ENCODE results near the gene TEX9. TPM values are rescaled to one million over a fixed set of nuclear protein-coding genes. Genes with fewer than 3 reads are reported as not detected.
"Not testable (repeated sequence)": the region's sequence is repeated elsewhere in the genome, so short reads cannot be mapped to it uniquely, and the experiment has no call there.

The TEX9 gene
- total RNA-seq, result 1 to 10 TPM; 1.1 to 1.5 TPM
- long read RNA-seq, result 0 reads

DNA sequence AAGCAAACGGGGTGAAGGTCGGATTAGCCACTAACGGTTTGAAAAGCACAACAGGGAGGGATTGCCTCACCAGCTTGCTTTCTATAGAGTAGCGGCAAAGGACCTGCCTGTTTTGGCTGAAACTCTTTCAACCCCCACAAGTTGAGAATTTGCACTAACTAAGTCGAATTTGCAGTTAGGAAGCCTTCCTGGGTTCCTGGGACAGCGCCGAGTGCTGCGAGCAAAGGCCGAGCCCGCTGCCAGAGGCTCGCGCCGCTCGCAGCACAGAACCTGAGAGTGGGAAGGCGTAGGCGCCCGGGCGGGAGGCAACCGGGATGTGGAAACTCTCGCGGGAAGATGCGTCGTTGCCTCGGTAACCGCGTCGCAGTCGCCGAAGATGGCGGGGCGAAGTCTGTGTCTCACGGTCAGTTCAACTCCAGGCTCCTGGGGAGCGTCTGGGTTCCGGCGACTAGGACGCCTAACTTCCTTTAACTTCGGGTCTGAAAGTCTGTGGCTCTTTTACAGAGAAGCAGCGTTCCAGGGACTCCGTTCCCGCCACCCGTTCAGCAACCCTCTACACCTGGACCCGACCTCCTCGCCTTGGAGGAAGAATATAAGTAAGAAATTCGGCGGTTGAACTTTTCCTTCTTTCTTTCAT, at the start of gene TEX9:
Gene TEX9 (plus strand): TSS at position 352 of the 637 bp plus-strand sequence. CDS start 25 bp downstream, at position 377.
- ATAC-seq, result peak; percentile 99 to 100
- intact Hi-C loops (cut with DNase I), result no loop called here

DNA sequence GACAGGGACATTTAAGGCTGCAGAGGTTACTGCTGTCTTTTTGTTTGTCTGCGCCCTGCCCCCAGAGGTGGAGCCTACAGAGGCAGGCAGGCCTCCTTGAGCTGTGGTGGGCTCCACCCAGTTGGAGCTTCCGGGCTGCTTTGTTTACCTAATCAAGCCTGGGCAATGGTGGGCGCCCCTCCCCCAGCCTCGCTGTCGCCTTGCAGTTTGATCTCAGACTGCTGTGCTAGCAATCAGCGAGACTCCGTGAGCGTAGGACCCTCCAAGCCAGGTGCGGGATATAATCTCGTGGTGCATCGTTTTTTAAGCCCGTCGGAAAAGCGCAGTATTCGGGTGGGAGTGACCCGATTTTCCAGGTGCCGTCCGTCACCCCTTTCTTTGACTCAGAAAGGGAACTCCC, 48.7 kb upstream of the TEX9 start:
- intact Hi-C loops (cut with DNase I); ATAC-seq; DNase-seq: not testable (repeated sequence)

More for the DNA sequence above, at the start of gene TEX9:
- DNase-seq, result peak; percentile 88

DNA sequence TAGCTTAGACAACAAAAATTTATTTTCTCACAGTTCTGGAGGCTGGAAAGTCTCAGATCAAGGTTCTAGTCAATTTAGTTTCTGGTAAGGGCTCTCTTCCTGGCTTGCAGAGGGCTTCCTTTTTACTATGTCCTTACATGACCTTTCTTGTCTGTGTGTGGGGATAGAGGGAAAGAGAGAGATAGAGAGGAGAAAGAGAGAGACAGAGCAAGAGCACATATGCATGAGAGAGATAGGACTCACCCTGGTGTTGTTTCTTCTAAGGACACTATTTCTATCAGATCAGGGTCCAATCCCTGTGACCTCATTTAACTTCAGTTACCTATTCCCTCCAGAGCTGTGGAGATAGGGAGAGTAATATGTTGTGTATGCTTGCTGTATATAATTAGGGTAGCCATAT, 44.9 kb upstream of the TEX9 start:
- ATAC-seq (no peak), DNase-seq (no peak)
- intact Hi-C loops (cut with DNase I), result no loop called here

DNA sequence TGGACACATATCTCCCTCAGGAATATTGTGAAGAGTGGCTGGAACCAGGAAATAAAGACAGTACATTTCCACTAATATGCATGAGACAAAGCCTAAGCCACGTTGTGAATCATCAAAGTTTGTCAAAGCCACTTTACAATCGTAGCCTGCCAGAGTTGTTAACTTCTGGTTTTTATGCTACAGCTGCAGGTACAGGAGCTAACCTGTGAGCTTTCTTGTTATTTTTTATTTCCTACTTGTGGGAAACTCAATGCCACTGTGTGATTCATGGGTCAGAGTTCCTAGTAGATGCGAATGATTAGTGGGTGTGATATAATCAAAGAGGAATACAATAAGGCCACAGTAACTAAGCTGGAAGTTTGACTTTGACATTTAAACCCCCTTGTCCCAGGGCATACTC, 44.4 kb upstream of the TEX9 start:
- ATAC-seq (no peak), DNase-seq (no peak)
- intact Hi-C loops (cut with DNase I), result no loop called here

DNA sequence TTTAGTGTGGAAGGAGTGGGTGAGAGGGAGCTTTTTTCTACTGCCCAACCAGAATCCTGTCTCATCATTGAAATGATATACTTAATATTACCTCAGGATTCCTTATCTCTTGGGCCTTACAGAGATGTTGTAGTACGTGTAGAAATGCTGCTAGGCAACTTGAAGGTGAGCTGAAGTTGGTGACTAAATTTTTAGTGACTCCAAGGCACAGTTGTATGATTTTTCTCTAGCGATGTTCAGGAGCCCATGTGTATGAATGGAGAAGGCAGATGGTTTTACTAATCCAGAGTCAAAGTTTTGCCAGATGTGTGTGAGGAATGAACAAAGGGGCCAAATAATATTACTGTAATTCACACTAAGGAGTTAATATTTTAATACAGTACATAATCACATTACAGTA, 42.8 kb upstream of the TEX9 start:
- DNase-seq (no peak), ATAC-seq (no peak)
- intact Hi-C loops (cut with DNase I), result no loop called here

DNA sequence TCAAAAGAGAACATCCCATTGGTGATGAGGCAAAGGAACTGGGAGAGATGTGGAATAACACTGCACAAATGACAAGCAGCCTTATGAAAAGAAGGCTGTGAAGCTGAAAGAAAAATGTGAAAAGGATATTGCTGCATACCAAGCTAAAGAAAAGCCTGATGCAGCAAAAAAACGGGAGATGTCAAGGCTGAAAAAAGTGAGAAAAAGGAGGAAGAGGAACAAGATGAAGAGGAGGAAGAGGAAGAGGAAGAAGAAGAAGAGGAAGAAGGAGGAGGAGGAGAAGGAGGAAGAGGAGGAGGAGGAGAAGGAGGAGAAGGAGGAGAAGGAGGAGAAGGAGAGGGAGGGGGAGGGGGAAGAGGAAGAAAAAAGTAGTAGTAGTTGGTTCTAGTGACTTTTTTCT, 41.8 kb upstream of the TEX9 start:
- ATAC-seq, result no peak
- intact Hi-C loops (cut with DNase I), result no loop called here
- no peak for DNase-seq

DNA sequence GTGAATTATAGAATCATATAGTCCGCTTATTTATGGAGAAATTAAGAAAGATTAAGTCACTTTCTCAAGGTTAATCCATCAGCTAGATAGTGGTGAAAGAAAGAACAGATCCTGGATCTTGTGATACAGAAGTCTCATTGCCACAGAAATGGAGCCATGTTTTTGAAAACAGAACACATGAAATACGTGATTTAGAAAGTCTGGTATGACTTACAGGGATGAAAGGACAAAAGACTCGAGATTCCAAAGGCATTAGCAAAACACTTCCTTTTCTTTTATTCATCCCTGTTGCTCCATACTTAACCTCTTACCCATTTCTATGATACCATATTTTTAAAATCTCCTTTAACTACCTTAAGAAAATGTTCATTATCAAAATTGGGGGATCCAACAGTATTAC, 40.0 kb upstream of the TEX9 start:
- intact Hi-C loops (cut with DNase I), result no loop called here
- DNase-seq, result no peak
- ATAC-seq, result no peak

DNA sequence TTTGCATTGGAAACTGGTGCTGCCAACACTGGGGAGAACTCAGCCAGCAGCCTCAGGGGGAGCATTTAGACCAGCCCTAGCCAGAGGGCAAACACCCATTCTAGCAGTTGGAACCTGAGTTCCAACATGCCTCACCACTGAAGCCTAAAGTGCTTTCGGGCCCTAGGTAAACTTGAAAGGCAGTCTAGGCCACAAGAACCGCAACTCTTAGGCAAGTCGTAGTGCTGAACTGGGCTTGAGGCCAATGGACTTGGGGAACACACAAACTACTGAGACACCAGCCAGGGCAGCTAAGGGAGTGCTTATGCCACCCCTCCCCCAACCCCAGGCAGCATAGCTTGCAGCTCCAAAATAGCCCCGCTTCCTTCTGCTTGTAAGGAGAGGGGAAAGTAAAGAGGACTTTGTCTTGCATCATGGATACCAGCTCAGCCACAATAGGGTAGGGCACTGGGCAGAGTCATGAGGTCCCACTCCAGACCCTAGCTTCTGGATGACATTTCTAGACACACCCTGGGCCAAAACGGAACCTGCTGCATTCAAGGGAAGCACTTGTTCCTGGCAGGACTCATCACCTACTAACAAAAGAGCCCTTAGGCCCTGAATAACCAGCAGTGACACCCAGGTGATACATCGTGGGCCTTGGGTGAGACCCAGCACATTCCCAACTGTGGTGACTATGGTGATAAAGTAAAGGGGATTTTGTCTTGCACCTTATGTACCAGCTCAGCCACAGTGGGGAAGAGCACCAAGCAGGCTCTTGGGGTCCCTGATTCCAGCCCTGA, 37.3 kb upstream of the TEX9 start:
- DNase-seq, result peak; percentile 14

DNA sequence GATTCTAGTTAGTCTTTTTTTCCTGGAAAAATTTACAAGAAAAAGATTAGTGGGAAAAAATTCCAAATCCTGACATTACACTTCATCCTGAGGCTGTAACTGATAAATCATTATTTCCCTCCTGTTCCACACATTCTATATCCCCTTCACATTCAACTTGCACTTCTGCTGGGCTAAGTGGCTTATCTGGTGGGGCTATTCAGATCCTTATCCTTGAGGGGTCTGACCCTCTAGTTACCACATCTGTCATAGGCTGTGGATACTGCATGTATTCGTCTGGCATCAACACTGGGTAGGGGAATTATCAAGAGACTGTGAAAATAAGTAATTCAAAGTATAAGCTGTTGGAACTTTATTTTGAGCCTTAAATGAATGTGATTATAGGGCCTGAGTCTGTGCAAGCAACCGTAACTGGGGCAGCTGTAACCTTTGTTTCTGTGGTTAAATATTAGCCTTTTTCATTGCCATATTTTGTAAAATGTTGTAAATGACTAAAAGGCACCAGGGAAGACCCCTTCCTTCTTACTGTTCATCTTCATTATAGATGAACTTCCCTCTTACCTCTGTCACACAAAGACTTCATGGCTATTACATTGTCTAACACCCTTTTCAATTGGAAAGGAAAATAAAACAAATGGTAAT, 28.0 kb upstream of the TEX9 start:
- no peak for DNase-seq
- intact Hi-C loops (cut with DNase I), result no loop called here
- ATAC-seq, result no peak

More for the DNA sequence above, 37.3 kb upstream of the TEX9 start:
- intact Hi-C loops (cut with DNase I), result no loop called here
- ATAC-seq, result no peak

DNA sequence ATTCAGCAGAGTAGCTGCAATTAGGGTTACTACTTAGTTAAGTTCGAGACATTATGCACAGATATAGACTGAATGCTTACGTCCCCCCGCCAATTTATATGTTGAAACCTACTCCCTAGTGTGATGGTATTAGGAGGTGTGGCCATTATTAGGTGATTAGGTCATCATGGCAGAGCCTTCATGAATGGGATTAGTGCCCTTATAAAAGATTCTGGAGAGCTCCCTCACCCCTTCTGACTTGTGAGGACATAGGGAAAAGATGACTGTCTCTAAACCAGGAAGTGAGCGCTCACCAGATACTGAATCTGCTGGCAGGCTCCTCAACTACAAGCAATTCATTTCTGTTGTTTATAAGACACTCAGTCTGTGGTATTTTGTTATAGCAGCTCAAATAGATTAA, 25.6 kb upstream of the TEX9 start:
- no peak for ATAC-seq
- no peak for DNase-seq
- intact Hi-C loops (cut with DNase I), result no loop called here

DNA sequence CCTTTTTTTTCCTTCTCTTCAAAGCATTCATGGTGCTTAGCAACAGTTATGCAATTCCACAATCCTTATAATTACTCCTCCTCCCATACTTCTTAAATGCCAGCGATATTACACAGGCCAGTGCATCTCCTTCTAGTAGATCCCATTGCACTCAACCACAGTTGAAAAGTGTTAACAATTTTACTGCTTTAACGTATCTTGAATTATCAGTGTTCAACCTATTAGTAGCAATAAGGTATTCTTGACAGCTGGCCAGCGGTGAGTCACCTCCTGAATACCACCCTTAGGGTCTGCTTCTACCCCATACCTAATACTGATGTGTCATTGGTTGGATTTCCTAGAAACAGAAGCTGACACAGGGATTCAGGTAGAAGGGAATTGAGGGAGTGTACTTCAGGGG, 24.0 kb upstream of the TEX9 start:
- intact Hi-C loops (cut with DNase I), result no loop called here
- DNase-seq, result no peak
- no peak for ATAC-seq

DNA sequence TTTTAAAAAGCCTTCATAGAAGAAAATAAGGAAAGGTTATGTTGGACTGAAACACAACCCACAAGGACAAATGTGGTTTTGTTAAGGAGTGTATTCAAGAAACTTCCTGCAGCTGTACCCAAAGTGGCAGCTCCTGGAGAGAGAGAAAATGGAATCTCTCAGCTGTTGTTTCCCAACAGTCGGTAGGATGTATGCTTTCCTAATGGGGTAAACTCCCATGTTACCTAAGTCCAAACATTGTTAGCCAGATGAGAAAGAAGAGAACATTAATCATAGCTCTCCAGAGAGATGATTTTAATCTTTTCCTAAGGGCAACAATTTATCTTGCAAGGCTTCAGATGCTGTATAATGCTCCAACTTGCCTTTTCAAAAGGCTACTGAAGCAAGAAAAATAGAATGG, 22.6 kb upstream of the TEX9 start:
- no peak for DNase-seq

DNA sequence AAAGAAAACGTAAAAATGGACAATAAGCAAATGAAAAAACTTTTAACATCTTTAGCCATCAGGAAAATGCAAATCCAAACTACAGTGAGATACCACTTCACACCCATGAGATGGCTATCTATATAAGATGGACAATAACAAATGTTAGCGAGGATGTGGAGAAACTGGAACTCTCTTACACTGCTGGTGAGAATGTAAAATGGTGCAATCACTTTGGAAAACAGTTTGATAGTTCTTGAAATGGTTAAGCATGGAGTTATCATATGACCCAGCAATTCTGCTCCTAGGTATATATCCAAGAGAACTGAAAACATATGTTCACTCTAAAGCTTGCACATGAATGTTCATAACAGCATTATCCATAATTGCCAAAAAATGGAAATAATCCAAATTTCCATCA, 21.3 kb upstream of the TEX9 start:
- intact Hi-C loops (cut with DNase I), result no loop called here
- ATAC-seq, result no peak
- no peak for DNase-seq

More for the DNA sequence above, 22.6 kb upstream of the TEX9 start:
- ATAC-seq, result no peak
- intact Hi-C loops (cut with DNase I), result no loop called here

DNA sequence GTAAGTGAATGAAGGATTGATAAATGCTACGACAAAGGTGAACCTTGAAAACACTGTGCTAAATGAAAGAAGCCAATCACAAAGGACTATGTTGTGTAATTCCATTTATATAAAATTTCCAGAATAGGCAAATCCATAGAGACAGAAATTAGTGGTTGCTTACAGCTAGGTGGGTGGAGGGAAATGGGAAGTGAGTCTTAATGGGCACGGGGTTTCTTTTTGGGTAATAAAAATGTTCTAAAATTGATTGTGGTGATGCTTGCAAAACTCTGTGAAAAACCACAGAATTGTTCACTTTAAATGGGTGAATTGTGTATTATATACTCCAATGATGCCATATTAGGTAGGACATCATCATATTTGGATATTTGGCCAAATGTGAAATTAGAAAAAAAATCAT, 20.9 kb upstream of the TEX9 start:
- ATAC-seq, result no peak
- intact Hi-C loops (cut with DNase I), result no loop called here
- DNase-seq, result no peak

DNA sequence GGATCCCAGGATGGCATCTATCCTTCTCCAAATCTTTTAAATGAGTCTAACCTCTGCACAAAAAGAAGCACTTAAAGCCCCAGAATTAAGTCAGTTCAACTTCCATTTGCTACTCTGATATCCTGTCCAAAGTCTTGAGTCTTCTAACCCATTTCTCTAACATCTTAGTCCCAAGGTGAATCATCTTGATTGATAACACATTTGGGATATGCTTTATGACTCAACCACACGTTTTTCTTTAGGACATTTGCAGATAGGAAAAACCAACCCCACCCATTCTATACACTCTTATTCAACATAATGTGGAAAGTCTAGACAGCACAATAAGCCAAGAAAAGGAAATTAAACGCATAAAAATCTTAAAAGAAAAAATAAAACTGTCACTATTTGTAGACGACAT, 18.8 kb upstream of the TEX9 start:
- intact Hi-C loops (cut with DNase I), result no loop called here
- DNase-seq (no peak), ATAC-seq (no peak)

DNA sequence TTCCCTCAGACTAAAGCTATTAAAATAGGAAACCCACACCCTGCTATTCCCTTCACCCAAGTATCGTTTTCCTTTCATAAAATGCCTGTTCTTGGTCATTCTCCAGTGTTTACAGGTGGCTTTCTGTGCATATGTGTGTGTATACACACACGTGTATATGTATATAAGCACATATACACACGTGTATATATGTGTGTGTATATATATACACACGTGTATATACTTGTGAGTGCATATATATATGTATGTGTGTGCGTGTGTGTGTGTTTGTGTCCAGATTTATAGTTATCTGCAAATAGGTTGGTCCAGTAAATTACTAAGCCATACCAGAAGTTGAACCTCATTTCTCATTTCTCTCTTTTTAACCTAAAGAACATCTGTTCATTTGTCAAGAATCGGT, 15.7 kb upstream of the TEX9 start:
- intact Hi-C loops (cut with DNase I), result no loop called here
- ATAC-seq, result no peak
- no peak for DNase-seq

DNA sequence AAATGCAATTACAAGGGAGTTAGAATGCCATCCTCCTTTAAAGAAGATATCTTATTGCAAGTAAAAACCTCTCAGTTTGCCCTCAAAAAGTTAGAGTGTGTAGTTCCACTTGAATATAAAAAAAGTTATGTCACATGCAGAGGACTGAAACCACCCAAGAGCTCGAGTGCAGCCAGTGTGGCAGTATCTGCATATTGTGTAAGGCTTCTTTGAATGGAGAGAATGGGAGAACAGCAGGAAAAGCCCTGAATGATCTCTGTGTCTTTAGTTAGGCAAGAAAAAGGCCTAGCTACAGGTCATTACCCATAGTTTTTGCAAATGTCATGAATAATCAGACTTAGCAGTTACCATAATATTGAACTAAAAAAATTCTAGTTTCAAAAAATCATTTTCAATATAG, 13.9 kb upstream of the TEX9 start:
- intact Hi-C loops (cut with DNase I), result no loop called here
- ATAC-seq, result no peak
- DNase-seq, result no peak

DNA sequence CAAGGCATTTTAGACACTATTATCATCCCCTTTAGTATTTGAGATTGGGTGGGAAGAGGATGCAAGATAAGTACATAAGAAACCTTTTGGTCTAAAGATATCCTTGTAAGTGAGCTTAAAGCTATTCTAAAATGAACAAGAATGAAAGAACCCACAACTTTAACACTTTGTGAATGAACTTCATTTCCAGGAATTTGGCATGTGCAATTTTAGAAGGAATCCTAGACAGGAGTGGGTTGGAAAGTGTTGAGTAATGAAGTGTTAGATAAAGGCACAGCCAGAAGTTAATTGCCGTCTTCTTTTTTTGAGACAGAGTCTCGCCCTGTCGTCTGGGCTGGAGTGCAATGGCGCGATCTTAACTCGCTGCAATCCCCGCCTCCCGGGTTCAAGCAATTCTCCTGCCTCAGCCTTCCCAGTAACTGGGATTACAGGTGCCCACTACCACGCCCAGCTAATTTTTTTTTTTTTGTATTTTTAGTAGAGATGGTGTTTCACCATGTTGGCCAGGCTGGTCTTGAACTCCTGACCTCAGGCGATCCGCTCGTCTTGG, 13.2 kb upstream of the TEX9 start:
- ATAC-seq, result no peak
- DNase-seq, result no peak
- intact Hi-C loops (cut with DNase I), result no loop called here

DNA sequence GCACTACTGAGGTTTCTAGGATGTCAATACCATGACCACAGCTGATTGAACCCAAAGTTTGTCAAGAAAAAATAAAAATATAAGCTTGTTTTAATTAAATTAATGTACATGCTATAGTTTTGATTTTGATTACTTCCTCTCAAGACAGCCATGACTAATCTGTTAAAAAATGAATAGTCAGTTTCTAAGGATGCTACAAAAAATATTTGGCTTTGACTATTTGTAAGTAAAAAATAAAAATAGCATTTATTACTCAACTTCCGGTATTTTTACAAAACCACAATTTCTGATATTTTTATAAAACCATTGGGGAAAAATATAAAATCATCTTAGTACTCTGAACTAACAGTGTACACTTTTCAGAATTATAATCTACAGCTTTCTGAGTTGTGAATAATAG, 12.1 kb upstream of the TEX9 start:
- ATAC-seq (no peak), DNase-seq (no peak)
- intact Hi-C loops (cut with DNase I), result no loop called here

DNA sequence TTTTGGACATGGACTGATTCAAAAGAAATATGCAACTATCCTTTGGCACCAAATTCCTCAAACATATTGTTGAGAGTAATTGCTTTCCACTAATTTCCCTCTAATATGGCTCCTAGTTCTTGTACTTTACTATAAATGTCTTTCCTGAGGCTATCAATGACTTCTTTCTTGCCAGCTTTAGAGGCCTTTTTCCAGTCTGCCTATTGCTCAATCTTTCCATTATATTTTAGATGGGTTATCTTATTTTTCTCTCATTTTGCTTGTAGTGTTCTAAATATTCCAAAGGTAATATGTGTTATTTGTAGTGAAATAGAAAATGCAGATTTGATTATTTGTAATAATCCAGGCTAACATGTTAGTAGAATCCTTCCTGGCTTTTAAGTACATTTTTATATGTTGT, 11.5 kb upstream of the TEX9 start:
- intact Hi-C loops (cut with DNase I), result no loop called here
- DNase-seq (no peak), ATAC-seq (no peak)
